Testis (tissue), 2 donors: ENCODE data around the gene ANKS1B.

ENCODE experiments used
- CTCF ChIP-seq, 3 experiments: fragments of 450-650 bp in 2 of 3; fragments of 200-600 bp in 1 of 3; sonication (generic) in 1 of 3; IDR thresholded peaks; one replicate each; pipeline ENCODE4 v1.5.1; 2016 to 2019; ENCODE audit warnings: antibody characterized with exemption in 3 of 3, mild to moderate bottlenecking in 2 of 3, moderate library complexity in 1 of 3
- POLR2A ChIP-seq: fragments of 450-650 bp; IDR thresholded peaks from one replicate; pipeline ENCODE4 v1.6.1; 2017; ENCODE audit warnings: antibody characterized with exemption, mild to moderate bottlenecking, moderate library complexity

- TF ChIP-seq CTCF (IDR thresholded peaks at IDR 0.05) (no peak), POLR2A (no peak)
Measured at GRCh38 chr12:99834710-99835109, 150.0 kb downstream of the ANKS1B start.
